NCI-H2171 treated with DMSO at 0.1 percent for 48 hours (cell line): ENCODE measurements around the gene SPRR2A.
"Not testable (repeated sequence)": the region's sequence is repeated elsewhere in the genome, so short reads cannot be mapped to it uniquely, and the experiment has no call there.

Experiments used
- DNase-seq: peaks from one replicate; lab custom pipeline; 2025; lab: John Stamatoyannopoulos, UW

SPRR2A gene

GRCh38 chr1:153057375-153057774 is at the start of gene SPRR2A:
TSS of gene SPRR2A (minus strand) at chr1:153057512. CDS start at chr1:153056735, 777 bp downstream.
- no peak for DNase-seq

GRCh38 chr1:153100245-153100644 is 42.9 kb upstream of the SPRR2A start:
- DNase-seq, result no peak

GRCh38 chr1:153099461-153100045 is 42.2 kb upstream of the SPRR2A start:
- no peak for DNase-seq

GRCh38 chr1:153095764-153096163 is 38.5 kb upstream of the SPRR2A start:
- no peak for DNase-seq

- DNase-seq, result no peak
Observed at GRCh38 chr1:153094426-153094825, 37.1 kb upstream of the SPRR2A start, which contains the start of gene SPRR2E. TSS of gene SPRR2E (minus strand) at chr1:153094526. CDS start at chr1:153093751, 775 bp downstream.

- no peak for DNase-seq
Observed at GRCh38 chr1:153087652-153088051, 30.3 kb upstream of the SPRR2A start.

- no peak for DNase-seq
Observed at GRCh38 chr1:153081736-153082135, 24.4 kb upstream of the SPRR2A start.

- no peak for DNase-seq
Observed at GRCh38 chr1:153072806-153073726, 15.8 kb upstream of the SPRR2A start.

- DNase-seq, result no peak
Observed at GRCh38 chr1:153071511-153071910, 14.2 kb upstream of the SPRR2A start, which contains the start of gene SPRR2B. TSS of gene SPRR2B (minus strand) at chr1:153071611. CDS start at chr1:153070839, 772 bp downstream.

- no peak for DNase-seq
Observed at GRCh38 chr1:153070243-153070642, 12.9 kb upstream of the SPRR2A start.

- DNase-seq, result no peak
Observed at GRCh38 chr1:153058826-153059784, 1.8 kb upstream of the SPRR2A start.

GRCh38 chr1:153058154-153058553 is 842 bp upstream of the SPRR2A start:
- no peak for DNase-seq

GRCh38 chr1:153056111-153056510 is 1.2 kb downstream of the SPRR2A start:
- not testable (repeated sequence) for DNase-seq

GRCh38 chr1:153049211-153049610 is 8.1 kb downstream of the SPRR2A start:
- DNase-seq, result no peak

- DNase-seq, result no peak
Observed at GRCh38 chr1:153040950-153041631, 16.2 kb downstream of the SPRR2A start, which contains the start of gene SPRR2D. TSS of gene SPRR2D (minus strand) at chr1:153041120. CDS start at chr1:153040346, 774 bp downstream.

- no peak for DNase-seq
Observed at GRCh38 chr1:153035211-153035610, 22.1 kb downstream of the SPRR2A start.

- DNase-seq, result no peak
Observed at GRCh38 chr1:153032677-153033308, 24.5 kb downstream of the SPRR2A start.

GRCh38 chr1:153032073-153032472 is 25.2 kb downstream of the SPRR2A start:
- no peak for DNase-seq

GRCh38 chr1:153030895-153031294 is 26.4 kb downstream of the SPRR2A start, which contains the start of gene SPRR1B:
TSS of gene SPRR1B (plus strand) at chr1:153031203. CDS start at chr1:153032346, 1,143 bp downstream.
- no peak for DNase-seq

GRCh38 chr1:153028766-153029165 is 28.5 kb downstream of the SPRR2A start:
- DNase-seq, result peak; percentile 41

GRCh38 chr1:153025797-153026196 is 31.5 kb downstream of the SPRR2A start:
- DNase-seq, result no peak
